ENCODE measurements around the gene SPOCK1.

DNA sequence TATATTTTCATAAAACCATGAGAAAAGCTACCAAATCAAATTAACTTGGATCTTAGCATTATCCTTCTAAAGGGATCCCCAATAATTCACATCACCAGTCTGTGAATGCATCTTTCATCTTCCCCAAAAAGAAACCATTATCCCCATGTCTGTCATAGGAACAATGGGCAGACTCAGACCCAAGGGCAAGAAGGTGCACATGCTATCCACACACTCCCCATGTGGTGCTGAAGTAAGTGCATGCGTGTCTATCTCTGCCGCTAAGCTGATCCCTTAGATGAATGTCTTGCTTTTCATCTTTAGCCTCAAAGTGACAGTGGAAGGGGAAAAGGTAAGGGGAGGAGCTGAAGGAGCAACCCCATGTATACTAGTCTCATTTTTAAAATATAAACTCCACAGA, 10.2 kb downstream of the SPOCK1 start:
- TF ChIP-seq GATA2 (IDR thresholded peaks at IDR 0.05; ENCODE audit: low read depth, low read length) (no peak), GATA3 (IDR thresholded peaks at IDR 0.05; ENCODE audit: low read depth, low read length) (no peak)

Data from SH-SY5Y (cell line).